H1 (cell line): ENCODE data around the gene EIF2S3B. TPM values are rescaled to one million over a fixed set of nuclear protein-coding genes. Genes with fewer than 3 reads are reported as not detected.

Source experiments
- CTCF ChIA-PET: fragments of 300-600 bp; sonication (Branson Sonifier 250); formaldehyde crosslinking; loops from one replicate; lab custom pipeline; 2021; ENCODE audit not compliant: partially characterized antibody; lab: Charles Lee
- POLR2A ChIA-PET: fragments of 300-600 bp; sonication (Branson Sonifier 250); formaldehyde crosslinking; loops from one replicate; lab custom pipeline; 2021; ENCODE audit warnings: inconsistent platforms; ENCODE audit not compliant: partially characterized antibody; lab: Charles Lee
- DNase-seq, 2 experiments: peaks; one replicate each; pipeline versions ENCODE4 v3.0.0 to v3.0.0-alpha.2; 2010 to 2022; ENCODE audit warnings: low spot score in 2 of 2, low read depth in 1 of 2, mixed read lengths in 1 of 2
- FAIRE-seq: peaks from 2 replicates; lab custom pipeline; 2011; peaks lifted over from hg19 to GRCh38; lab: Jason Lieb, UNC
- H2AFZ ChIP-seq: 2 replicates; pipeline ENCODE4 v1.8.1; 2012; ENCODE audit warnings: low read length, inconsistent platforms
- H2AK5ac ChIP-seq: 2 replicates; pipeline ENCODE4 v1.6.1; 2013; ENCODE audit warnings: low read depth, low read length
- H2BK120ac ChIP-seq: replicated peaks from 2 replicates; pipeline ENCODE3; 2013; ENCODE audit warnings: low read depth, low read length, inconsistent platforms
- H2BK12ac ChIP-seq: 2 replicates; pipeline ENCODE4 v1.6.1; 2013; ENCODE audit warnings: low read depth, low read length
- H2BK15ac ChIP-seq: 2 replicates; pipeline ENCODE4 v1.6.1; 2013; ENCODE audit warnings: low read length
- H2BK20ac ChIP-seq: 2 replicates; pipeline ENCODE4 v1.6.1; 2013; ENCODE audit warnings: low read length
- H2BK5ac ChIP-seq: 2 replicates; pipeline ENCODE4 v1.6.1; 2013; ENCODE audit warnings: low read depth, low read length
- H3K14ac ChIP-seq: 2 replicates; pipeline ENCODE4 v1.6.1; 2013; ENCODE audit warnings: inconsistent platforms; ENCODE audit not compliant: insufficient read length
- H3K18ac ChIP-seq: 2 replicates; pipeline ENCODE4 v1.6.1; 2013; ENCODE audit warnings: low read length; ENCODE audit errors: extremely low read depth
- H3K23ac ChIP-seq: 2 replicates; pipeline ENCODE4 v1.6.1; 2013; ENCODE audit warnings: inconsistent platforms; ENCODE audit not compliant: insufficient read length
- H3K23me2 ChIP-seq: 2 replicates; pipeline ENCODE4 v1.6.1; 2013; ENCODE audit warnings: low read depth, low read length
- H3K27ac ChIP-seq: 2 replicates; pipeline ENCODE4 v1.6.1; 2011; ENCODE audit warnings: low read depth, low read length, inconsistent platforms
- H3K27me3 ChIP-seq, 4 experiments: replicated peaks in 1 of 4; 1 replicate in 1 of 4; 2 replicates in 3 of 4; pipeline versions ENCODE4 v1.6.1 to v1.8.1; 2011 to 2013; ENCODE audit warnings: low read length in 3 of 4, mild to moderate bottlenecking in 3 of 4, inconsistent platforms in 2 of 4, mixed read lengths in 2 of 4, moderate library complexity in 1 of 4; ENCODE audit not compliant: control insufficient read depth in 3 of 4, insufficient read depth in 3 of 4; ENCODE audit errors: extremely low read depth in 1 of 4
- H3K36me3 ChIP-seq, 4 experiments: 2 replicates each; pipeline versions ENCODE4 v1.6.1 to v1.8.1; 2011 to 2013; ENCODE audit warnings: mild to moderate bottlenecking in 4 of 4, low read length in 3 of 4, moderate library complexity in 2 of 4, control low read depth in 1 of 4, inconsistent platforms in 1 of 4; ENCODE audit not compliant: insufficient read depth in 4 of 4, control insufficient read depth in 2 of 4
- H3K4ac ChIP-seq: replicated peaks from 2 replicates; pipeline ENCODE3; 2013; ENCODE audit warnings: low read length, low read depth, mixed read lengths, inconsistent platforms; ENCODE audit not compliant: insufficient read length
- H3K4me1 ChIP-seq, 4 experiments: replicated peaks in 1 of 4; 1 replicate in 1 of 4; 2 replicates in 3 of 4; pipeline versions ENCODE4 v1.6.1 to v1.8.1; 2011 to 2013; ENCODE audit warnings: low read length in 3 of 4, inconsistent platforms in 2 of 4, mixed read lengths in 1 of 4; ENCODE audit not compliant: insufficient read depth in 4 of 4, control insufficient read depth in 3 of 4
- H3K4me2 ChIP-seq, 2 experiments: 2 replicates each; pipeline versions ENCODE4 v1.6.1 to v1.8.1; 2011 to 2013; ENCODE audit warnings: low read depth in 2 of 2, low read length in 2 of 2, control low read depth in 1 of 2, inconsistent platforms in 1 of 2, mild to moderate bottlenecking in 1 of 2; ENCODE audit not compliant: insufficient read depth in 1 of 2
- H3K4me3 ChIP-seq, 4 experiments: fragments of 200-600, 300-600 bp in 1 of 4; sonication (generic), shearing (Covaris generic), sonication (Bioruptor Twin) in 1 of 4; 2 replicates each; pipeline versions ENCODE4 v1.5.1 to v1.8.1; 2011 to 2016; ENCODE audit warnings: low read length in 4 of 4, low read depth in 3 of 4, control low read depth in 2 of 4, inconsistent platforms in 2 of 4, mild to moderate bottlenecking in 2 of 4, mixed read lengths in 1 of 4, moderate library complexity in 1 of 4; ENCODE audit not compliant: insufficient read depth in 2 of 4; ENCODE audit errors: extremely low read depth in 1 of 4
- H3K56ac ChIP-seq: replicated peaks from 2 replicates; pipeline ENCODE3; 2013; ENCODE audit warnings: low read depth, mild to moderate bottlenecking, mixed read lengths, low read length, inconsistent platforms; ENCODE audit not compliant: insufficient read length
- H3K79me1 ChIP-seq: 2 replicates; pipeline ENCODE4 v1.6.1; 2013; ENCODE audit warnings: low read depth, low read length, control low read depth
- H3K79me2 ChIP-seq, 2 experiments: 2 replicates each; pipeline versions ENCODE4 v1.6.1 to v1.8.1; 2012 to 2013; ENCODE audit warnings: low read length in 2 of 2, mild to moderate bottlenecking in 2 of 2, inconsistent platforms in 1 of 2; ENCODE audit not compliant: insufficient read depth in 2 of 2, control insufficient read depth in 1 of 2
- H3K9ac ChIP-seq, 4 experiments: replicated peaks in 1 of 4; 1 replicate in 1 of 4; 2 replicates in 3 of 4; pipeline versions ENCODE4 v1.6.1 to v1.8.1; 2011 to 2013; ENCODE audit warnings: low read depth in 3 of 4, low read length in 3 of 4, control low read depth in 2 of 4, mild to moderate bottlenecking in 2 of 4, moderate library complexity in 2 of 4, inconsistent platforms in 1 of 4; ENCODE audit errors: extremely low read depth in 1 of 4
- H3K9me3 ChIP-seq, 2 experiments: 2 replicates each; pipeline versions ENCODE4 v1.6.1 to v1.8.1; 2012 to 2013; ENCODE audit warnings: mild to moderate bottlenecking in 2 of 2, moderate library complexity in 2 of 2, control low read depth in 1 of 2, inconsistent platforms in 1 of 2, low read depth in 1 of 2, low read length in 1 of 2, mixed read lengths in 1 of 2; ENCODE audit not compliant: insufficient read depth in 2 of 2
- H4K20me1 ChIP-seq, 2 experiments: replicated peaks in 1 of 2; 2 replicates each; pipeline versions ENCODE3 to v1.8.1; 2011 to 2013; ENCODE audit warnings: inconsistent platforms in 2 of 2, low read length in 2 of 2, mild to moderate bottlenecking in 1 of 2; ENCODE audit not compliant: insufficient read depth in 2 of 2, control insufficient read depth in 1 of 2
- H4K5ac ChIP-seq: 2 replicates; pipeline ENCODE4 v1.6.1; 2013; ENCODE audit warnings: low read length, low read depth, mixed read lengths, inconsistent platforms; ENCODE audit not compliant: insufficient read length
- H4K8ac ChIP-seq: 2 replicates; pipeline ENCODE4 v1.8.0; 2013; ENCODE audit warnings: mild to moderate bottlenecking, moderate library complexity, low read length, inconsistent platforms; ENCODE audit not compliant: insufficient read depth; ENCODE audit errors: extremely low read depth
- H4K91ac ChIP-seq: replicated peaks from 2 replicates; pipeline ENCODE3; 2013; ENCODE audit warnings: low read length, mixed read lengths, inconsistent platforms; ENCODE audit not compliant: insufficient read length
- ASH2L ChIP-seq: fragments of 200-600, 300-600 bp; sonication (generic); IDR thresholded peaks from one replicate; pipeline ENCODE4 v1.7.1; 2017; ENCODE audit warnings: low read length
- ATF3 ChIP-seq: IDR thresholded peaks from 2 replicates; pipeline ENCODE4 v1.6.1; 2011; ENCODE audit warnings: low read depth, mild to moderate bottlenecking, low read length; ENCODE audit not compliant: insufficient read depth
- JUN ChIP-seq: IDR thresholded peaks from 2 replicates; pipeline ENCODE4 v1.6.1; 2011; ENCODE audit warnings: low read depth, mild to moderate bottlenecking, improper control_type of control experiment, low read length
- SIX5 ChIP-seq: IDR thresholded peaks from 2 replicates; pipeline ENCODE4 v1.6.1; 2011; ENCODE audit warnings: mild to moderate bottlenecking, low read depth, low read length
- WGBS, 2 experiments: shearing (Covaris generic) in 1 of 2; methylation state at CpG; one replicate each; pipeline versions ENCODE4 v1.1.6 to v1.1.7; 2013 to 2015; ENCODE audit warnings: low lambda C conversion rate in 2 of 2, mixed read lengths in 2 of 2, inconsistent platforms in 1 of 2, low coverage in 1 of 2, missing lambda C conversion rate in 1 of 2; ENCODE audit not compliant: insufficient replicate concordance in 2 of 2, insufficient coverage in 1 of 2, insufficient read length in 1 of 2; ENCODE audit errors: extremely low coverage in 1 of 2, missing lambda C conversion rate in 1 of 2; 5-methylcytosine and 5-hydroxymethylcytosine counted together
- polyA plus RNA-seq, 7 experiments: library from polyadenylated mRNA; depleted of rRNA in 3 of 7; stranded (reverse) in 5 of 7; unstranded in 2 of 7; fragments of >200 nt in 5 of 7; fragments of 200-250 nt in 2 of 7; gene quantifications; 1 replicate in 5 of 7; 2 replicates in 1 of 7; 4 replicates in 1 of 7; pipeline versions ENCODE4 v1.2.1 to v1.2.3, GENCODE V29; 2011 to 2013; ENCODE audit warnings: missing spikeins in 2 of 7, mixed read lengths in 2 of 7
- total RNA-seq: library from RNA; stranded (reverse); fragmentation: NEBNext Ultra II Directional; extraction: Animal tissue kit (Norgen Biotek cat#: 25700); gene quantifications from 2 replicates; pipeline ENCODE4 v1.2.1, GENCODE V29; 2021

EIF2S3B gene
- total and polyA plus RNA-seq, 2 of the 8 experiments (the other 6 are each of a cell fraction or from before 2014, with no cell fraction given) = 3.1 to 6.7 TPM

- Histone ChIP-seq H3K27ac (no peak overlapping the region), H4K91ac (no peak overlapping the region), H3K36me3 (no peaks in the 10 kb centered on the region), H3K4me1 (peaks cover 0 to 5% (median 2%) of the 10 kb centered on the region in 4 experiments; a peak in 2 of 7 replicates), H3K56ac (no peak overlapping the region), H3K4me3 (no peak overlapping the region), H2BK5ac (no peak overlapping the region), H3K79me2 (no peaks in the 10 kb centered on the region), H2AK5ac (no peak overlapping the region), H2BK120ac (no peak overlapping the region), H3K23me2 (no peaks in the 10 kb centered on the region), H3K27me3 (no peaks in the 10 kb centered on the region), H2BK15ac (no peak overlapping the region), H3K9me3 (no peaks in the 10 kb centered on the region), H3K79me1 (no peaks in the 10 kb centered on the region), H2BK12ac (no peak overlapping the region), H2AFZ (peak overlapping the region; percentile 82; the same call in 1 of the 2 replicates), H4K20me1 (no peaks in the 10 kb centered on the region), H4K8ac (no peak overlapping the region), H3K23ac (no peak overlapping the region), H3K14ac (no peak overlapping the region), H3K4me2 (no peak overlapping the region; a peak in 1 of 4 replicates), H2BK20ac (no peak overlapping the region), H4K5ac (no peak overlapping the region), H3K9ac (no peak overlapping the region), H3K18ac (no peak overlapping the region), H3K4ac (no peak overlapping the region)
- ChIA-PET CTCF (interaction anchor here (2.0 to 3.5 kb wide), 3 partner anchors 191 to 322 kb away, joined by 7 to 19 read pairs (median 16); no protein-coding TSS in a partner anchor), POLR2A (no interaction called here)
- DNase-seq (peak in 1 of 2 experiments; percentile 19), FAIRE-seq (no peak)
- 51% methylated on average over 2 of the region's 2 CpGs; no CpG with 5 or more reads in 1 of the 2 experiments for WGBS, 2 experiments
- TF ChIP-seq ASH2L (no peak), JUN (no peak), SIX5 (no peak), ATF3 (no peak)
These were observed 52.1 kb downstream of the EIF2S3B start for GRCh38 chr12:10557766-10558165.
